Fibroblast of peridontal ligament (primary cell): Measurements from ENCODE around the gene EEF1B2.
"Not testable (repeated sequence)": the region's sequence is repeated elsewhere in the genome, so short reads cannot be mapped to it uniquely, and the experiment has no call there.

Source experiments
- DNase-seq: peaks from one replicate; pipeline ENCODE4 v3.0.0-alpha.2; 2010; ENCODE audit errors: extremely low read depth

Gene EEF1B2

DNA sequence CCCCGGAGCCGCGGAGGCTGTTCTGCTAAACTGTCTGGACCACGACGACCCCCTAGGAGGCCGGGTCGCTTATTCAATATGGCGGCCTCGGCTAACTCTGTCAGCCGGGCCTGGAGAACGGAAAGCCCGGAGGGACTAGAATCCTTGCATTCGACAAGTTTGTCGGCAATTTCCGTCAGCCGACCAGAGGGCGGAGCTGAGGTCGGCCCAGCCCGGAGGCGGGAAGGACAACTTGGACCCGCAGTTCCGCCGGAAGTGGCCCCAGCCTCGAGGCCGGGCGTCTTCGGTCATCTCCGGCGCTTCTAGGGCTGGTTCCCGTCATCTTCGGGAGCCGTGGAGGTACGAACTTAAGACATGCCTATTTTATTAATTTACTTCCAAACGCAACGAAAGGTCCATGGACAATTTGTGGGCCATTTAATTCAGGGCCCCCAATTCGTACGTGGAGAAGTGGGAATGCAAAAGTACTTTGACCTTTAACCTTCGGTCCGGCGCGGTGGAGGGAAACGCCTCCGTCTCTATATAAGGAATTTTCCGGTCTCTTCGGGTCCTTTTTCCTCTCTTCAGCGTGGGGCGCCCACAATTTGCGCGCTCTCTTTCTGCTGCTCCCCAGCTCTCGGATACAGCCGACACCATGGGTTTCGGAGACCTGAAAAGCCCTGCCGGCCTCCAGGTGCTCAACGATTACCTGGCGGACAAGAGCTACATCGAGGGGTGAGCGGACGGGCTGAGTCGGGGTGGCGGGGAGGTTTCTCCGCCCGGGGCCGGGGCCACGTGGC is at the start of gene EEF1B2, which contains the start of gene NDUFS1:
TSS of gene EEF1B2 (plus strand) at position 550 of the 779 bp plus-strand sequence. CDS start at position 635, 85 bp downstream.
TSS of gene NDUFS1 (minus strand) at position 99 of the 779 bp plus-strand sequence. CDS start 5,766 bp downstream, outside the sequence.
- DNase-seq = peak; percentile 98

DNA sequence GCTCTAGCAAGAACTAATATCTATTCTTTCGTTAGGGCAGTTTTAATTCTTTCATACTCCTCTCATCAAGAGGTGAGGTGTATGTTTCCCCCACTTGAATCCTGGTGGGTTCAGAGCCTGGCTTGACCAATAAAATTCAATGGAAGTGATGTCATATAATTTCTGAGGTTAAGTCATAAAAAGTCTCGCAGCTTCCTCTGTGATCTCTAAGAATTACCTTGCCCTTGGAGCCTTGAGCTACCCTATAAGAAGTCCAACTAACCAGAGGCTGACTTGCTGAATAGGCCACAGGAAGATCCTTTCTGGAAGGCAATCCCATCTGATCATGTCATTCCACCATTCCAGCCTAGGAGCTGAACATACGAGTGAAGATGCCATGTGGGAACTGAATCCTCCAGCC is 47.6 kb upstream of the EEF1B2 start:
- peak; percentile 11 for DNase-seq

DNA sequence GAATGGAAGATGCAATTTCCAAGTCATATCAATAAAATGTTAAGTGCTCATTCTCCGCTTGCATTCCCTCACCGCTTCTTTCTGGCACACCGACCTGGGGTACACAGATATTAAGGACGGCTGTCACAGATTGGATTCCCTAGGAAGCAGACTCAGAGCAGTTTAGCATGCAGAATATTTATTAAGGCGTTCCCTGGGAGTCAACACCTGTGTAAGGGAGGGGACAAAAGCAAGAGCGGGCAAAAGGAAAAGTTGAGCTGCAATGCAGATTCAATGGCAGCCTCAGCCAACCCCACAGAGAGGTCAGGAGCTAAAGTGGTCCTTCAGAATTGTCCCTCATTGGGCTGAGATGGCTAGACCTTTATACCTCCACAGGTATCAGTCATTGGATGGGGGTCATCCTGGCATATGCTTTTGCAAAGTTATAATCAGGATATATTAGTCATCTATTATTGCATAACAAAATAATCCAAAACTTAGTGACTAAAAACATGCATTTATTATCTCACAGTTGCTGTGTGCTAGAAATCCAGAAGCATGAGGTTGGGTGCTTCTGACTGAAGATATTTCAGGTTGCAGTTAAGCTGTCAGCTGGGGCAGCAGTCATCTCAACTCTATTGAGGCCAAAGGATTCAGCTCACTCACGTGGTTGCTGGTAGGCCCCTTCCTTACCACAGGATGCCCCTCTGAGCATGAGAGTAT is 46.7 kb upstream of the EEF1B2 start:
- peak; percentile 9 for DNase-seq

DNA sequence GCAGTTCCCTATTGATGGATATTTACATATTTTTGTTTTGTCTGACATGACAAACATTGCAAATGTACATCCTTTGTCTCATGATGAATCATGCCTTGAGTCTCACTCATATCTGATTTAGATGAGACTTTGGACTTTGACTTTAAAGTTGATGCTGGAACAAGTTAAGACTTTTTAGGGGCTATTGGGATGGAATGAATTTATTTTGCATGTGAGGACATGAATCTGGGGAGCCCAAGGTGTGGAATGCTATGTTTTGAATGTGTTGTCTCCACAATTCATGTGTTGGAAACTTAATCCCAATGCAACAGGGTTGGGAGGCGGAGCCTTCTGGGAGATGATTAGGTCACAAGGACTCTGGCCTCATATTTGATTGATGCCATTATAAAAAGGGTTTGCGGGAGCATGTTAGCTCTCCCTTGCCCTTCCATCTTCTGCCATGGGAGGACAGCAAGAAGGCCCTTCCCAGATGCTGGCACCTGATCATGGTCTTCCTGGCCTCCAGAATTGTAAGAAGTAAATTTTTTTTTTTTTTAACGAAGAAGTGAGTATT is 44.6 kb upstream of the EEF1B2 start:
- DNase-seq = no peak

- no peak for DNase-seq
These were observed 43.4 kb upstream of the EEF1B2 start for GRCh38 chr2:206116278-206116677.

DNA sequence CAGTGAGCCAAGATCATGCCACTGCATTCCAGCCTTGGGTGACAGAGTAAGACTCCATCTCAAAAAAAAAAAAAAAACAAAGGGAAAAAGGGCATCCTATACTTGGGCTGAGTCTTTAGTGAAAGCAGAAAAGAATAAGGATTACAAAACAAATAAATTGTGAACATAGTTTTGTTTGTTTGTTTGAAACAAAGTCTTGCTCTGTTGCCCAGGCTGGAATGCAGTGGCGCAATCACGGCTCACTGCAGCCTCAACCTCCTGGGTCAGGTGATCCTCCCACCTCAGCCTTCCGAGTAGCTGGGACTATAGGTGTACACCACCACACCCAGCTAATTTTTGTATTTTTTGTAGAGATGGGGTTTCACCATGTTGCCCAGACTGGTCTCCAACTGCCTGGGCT is 37.1 kb upstream of the EEF1B2 start:
- not testable (repeated sequence) for DNase-seq

GRCh38 chr2:206125901-206126300 is 33.8 kb upstream of the EEF1B2 start:
- DNase-seq = no peak

DNA sequence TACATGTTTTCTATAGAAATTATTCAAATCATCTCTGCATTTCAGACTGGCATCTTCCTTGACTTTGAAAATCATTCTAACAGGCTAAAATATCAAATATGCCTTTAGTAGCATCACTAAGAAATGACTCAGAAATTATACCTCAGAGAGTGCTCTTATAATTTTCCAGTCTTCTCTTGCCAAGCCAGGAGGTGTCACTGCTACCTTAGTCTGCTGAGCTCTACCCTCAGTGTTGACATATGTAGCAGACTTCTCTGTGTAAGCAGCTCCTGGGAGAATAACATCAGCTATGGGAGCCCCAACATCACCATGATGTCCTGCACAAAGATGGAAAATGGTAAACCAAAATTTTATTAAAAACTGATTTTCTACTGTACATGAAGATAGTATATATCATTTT is 32.0 kb upstream of the EEF1B2 start:
- DNase-seq = no peak

GRCh38 chr2:206143451-206143850 is 16.2 kb upstream of the EEF1B2 start:
- no peak for DNase-seq

- no peak for DNase-seq
These were observed 15.3 kb upstream of the EEF1B2 start for GRCh38 chr2:206144383-206144782.

DNA sequence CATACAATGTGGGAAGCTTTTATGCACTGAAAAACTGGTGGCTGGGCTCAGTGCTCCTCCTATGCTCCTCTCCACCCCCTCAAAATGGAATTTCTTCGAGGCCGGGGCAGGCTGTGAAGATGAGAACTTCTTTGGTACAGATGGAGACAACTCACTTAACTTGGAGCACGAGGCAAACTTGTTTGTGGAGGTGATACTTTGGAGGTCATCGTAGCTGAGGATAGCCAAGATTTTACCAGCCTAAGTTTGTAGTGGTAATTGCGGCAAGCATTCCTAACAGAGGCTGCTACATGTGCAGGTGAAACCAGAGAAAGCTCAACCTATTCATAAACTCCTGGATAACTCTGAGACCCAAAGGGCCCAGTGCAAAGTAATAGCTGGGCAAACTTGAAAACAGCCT is 14.0 kb upstream of the EEF1B2 start:
- no peak for DNase-seq

- no peak for DNase-seq
These were observed 10.4 kb upstream of the EEF1B2 start for GRCh38 chr2:206149330-206149729.

DNA sequence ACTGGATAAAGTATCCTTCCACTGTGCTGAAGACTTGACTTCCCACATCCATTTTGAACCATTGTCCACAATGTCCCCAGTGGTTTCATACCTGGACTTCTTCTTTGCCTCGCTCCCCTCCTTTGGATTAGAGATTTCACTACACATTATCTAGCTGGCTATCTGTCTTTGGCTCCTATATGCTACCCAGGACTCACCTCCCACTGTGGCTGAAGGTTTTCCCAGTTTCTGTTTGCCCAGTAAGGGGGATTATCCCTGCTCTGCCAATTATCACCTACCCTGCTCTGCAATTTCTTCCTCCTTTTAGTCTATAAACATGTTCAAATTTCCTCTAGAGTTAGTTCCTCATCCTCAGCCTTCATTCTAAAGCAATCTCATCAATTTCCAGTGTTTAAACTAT is 9.5 kb upstream of the EEF1B2 start:
- no peak for DNase-seq

- no peak for DNase-seq
These were observed 9.1 kb upstream of the EEF1B2 start for GRCh38 chr2:206150631-206151030.

DNA sequence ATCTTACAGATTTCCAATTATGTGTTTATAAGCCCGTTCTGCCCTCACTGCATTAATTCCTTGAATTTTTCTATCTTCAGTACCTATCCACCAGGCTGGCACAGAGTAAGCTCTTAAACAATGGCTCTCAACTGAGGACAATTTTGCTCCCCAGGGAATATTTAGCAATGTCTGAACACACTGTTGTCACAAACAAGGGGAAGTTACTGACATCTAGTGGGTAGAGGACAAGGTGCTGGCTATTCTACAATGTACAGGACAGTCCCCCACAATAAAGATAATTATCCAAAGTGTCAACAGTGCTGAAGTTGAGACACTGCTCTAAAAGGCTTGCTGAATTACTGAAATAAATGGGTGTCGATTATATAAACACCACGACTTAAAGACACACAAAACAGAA is 5.5 kb upstream of the EEF1B2 start:
- no peak for DNase-seq

DNA sequence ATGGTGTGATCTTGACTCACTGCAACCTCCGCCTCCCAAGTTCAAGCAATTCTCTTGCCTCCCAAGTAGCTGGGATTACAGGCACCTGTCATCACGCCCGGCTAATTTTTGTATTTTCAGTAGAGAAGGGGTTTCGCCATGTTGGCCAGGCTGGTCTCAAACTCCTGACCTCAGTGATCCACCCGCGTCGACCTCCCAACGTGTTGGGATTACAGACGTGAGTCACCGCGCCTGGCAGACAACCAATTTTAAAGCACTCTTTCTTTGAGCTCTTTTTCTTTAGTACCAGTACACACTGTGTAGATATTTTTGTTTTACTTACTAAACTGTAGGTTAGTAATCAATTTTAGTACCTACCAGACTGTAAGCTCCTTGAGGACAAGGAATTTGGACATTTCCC is 2.7 kb upstream of the EEF1B2 start:
- DNase-seq = not testable (repeated sequence)

DNA sequence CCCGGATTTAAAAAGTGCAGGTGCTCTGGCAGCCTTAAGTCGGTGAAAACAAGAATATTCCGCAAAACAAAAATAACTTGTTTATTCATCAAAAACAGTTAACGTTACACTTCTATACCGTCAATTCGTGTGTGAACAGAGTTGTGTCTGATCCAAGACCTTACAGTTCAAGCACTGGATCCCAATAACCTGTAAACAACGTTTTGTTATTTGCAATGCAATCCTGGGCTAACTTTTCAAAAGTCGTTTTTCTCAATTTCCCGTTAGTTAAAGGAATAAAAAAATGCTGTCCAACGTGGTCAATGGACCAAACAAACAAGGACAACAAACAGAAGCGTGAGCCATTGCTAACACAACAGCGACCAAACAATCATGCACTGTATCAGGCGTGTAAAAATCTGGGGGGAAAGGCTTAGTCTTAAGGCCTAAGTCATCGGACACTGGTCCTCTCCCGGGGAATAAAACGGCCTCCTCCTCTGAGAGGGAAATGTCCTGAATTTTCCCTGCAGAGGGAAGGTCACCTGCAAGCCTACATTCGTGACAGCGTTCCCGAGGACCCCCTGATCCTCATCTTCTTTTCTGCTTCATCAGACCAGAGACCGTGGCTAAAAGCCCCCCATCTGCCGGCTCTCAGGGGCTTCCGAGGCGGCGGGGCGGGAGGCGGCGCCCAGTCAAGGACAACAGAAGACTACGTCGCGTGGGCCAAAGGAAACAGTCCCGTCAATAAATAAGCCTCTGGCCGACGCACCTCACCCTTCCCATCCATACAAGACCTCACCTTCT is 941 bp upstream of the EEF1B2 start:
- peak; percentile 41 for DNase-seq

DNA sequence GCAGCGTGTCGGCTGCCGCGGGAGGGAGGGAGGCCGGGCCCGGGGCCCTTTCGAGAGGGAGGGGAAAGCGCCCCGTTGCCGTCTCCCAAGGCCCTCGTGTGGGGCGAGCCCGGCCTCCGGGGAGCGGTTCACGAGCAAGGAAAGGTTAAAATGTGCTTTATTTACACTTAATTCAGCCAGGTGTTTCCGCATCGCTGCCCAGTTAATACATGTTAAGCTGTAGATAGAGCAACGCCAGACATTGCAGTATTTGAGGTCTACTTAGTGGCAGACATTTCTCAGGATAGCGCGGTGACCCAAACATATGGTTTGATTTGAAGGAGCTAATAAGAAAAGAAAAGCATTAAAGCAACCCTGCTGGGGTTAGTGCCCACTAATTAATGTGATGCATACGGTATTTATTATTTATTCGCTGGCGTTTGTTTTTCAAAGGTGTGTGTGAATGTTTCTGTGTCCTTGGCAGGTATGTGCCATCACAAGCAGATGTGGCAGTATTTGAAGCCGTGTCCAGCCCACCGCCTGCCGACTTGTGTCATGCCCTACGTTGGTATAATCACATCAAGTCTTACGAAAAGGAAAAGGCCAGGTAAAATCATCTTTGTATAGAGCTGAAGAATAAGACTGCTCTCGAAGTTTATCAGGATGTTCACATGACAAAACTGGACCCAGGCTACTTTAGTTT is 571 bp downstream of the EEF1B2 start:
- no peak for DNase-seq

GRCh38 chr2:206160807-206161179 is 1.1 kb downstream of the EEF1B2 start:
- no peak for DNase-seq

GRCh38 chr2:206162401-206162800 is 2.7 kb downstream of the EEF1B2 start:
- DNase-seq = not testable (repeated sequence)

GRCh38 chr2:206163251-206163880 is 3.7 kb downstream of the EEF1B2 start:
- no peak for DNase-seq
